Esophagus squamous epithelium (tissue), 4 donors: ENCODE results near the gene EVA1C.
"Not testable (repeated sequence)": the region's sequence is repeated elsewhere in the genome, so short reads cannot be mapped to it uniquely, and the experiment has no call there.

Experiments
- POLR2A ChIP-seq, 4 donors: fragments of 450-650 bp; IDR thresholded peaks; one replicate each; pipeline ENCODE4 v1.6.1; 2017; ENCODE audit warnings: antibody characterized with exemption in 4 of 4, mild to moderate bottlenecking in 4 of 4, moderate library complexity in 3 of 4
- TF ChIP-seq, protein P1 (sequence below), 6 experiments: fragments of 450-650 bp in 4 of 6; fragments of 200-600 bp in 2 of 6; sonication (generic) in 2 of 6; IDR thresholded peaks; one replicate each; pipeline ENCODE4 v1.5.1; 2016 to 2019; ENCODE audit warnings: antibody characterized with exemption in 6 of 6, mild to moderate bottlenecking in 4 of 6, moderate library complexity in 4 of 6

DNA sequence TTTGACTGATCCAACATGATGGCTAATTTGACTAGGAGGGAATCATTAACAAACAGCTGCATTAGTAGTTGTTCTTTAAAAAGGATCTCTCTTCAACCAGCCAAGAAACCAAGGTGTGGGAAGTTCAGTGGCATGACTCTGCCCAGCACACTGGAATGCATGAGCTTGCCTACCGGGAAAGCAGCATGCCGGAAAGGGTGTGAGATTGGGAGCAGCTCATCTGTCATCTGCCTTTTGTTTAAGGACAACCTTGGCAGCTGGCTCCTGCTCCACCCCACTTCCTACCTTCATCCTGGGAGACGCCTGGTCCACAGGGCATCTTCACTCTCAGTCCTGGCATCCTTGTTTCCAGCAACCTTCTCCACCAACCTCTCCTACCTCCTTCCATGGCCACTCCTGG is 33.9 kb downstream of the EVA1C start:
- TF ChIP-seq, protein P1, sequence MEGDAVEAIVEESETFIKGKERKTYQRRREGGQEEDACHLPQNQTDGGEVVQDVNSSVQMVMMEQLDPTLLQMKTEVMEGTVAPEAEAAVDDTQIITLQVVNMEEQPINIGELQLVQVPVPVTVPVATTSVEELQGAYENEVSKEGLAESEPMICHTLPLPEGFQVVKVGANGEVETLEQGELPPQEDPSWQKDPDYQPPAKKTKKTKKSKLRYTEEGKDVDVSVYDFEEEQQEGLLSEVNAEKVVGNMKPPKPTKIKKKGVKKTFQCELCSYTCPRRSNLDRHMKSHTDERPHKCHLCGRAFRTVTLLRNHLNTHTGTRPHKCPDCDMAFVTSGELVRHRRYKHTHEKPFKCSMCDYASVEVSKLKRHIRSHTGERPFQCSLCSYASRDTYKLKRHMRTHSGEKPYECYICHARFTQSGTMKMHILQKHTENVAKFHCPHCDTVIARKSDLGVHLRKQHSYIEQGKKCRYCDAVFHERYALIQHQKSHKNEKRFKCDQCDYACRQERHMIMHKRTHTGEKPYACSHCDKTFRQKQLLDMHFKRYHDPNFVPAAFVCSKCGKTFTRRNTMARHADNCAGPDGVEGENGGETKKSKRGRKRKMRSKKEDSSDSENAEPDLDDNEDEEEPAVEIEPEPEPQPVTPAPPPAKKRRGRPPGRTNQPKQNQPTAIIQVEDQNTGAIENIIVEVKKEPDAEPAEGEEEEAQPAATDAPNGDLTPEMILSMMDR (IDR thresholded peaks at IDR 0.05), result not testable (repeated sequence)
- not testable (repeated sequence) for TF ChIP-seq POLR2A (IDR thresholded peaks at IDR 0.05)
